GM21723 (cell line): ENCODE results near the gene KCNK7.

Experiments
- ATAC-seq: cut with Tn5 transposase; IDR thresholded peaks from one replicate; pipeline ENCODE4 v1.9.1; 2021; ENCODE audit warnings: mild to moderate bottlenecking, moderate library complexity; ENCODE audit not compliant: unreplicated experiment

Gene KCNK7

GRCh38 chr11:65589444-65590239 lies 6.0 kb downstream of the KCNK7 start:
- no peak for ATAC-seq

DNA sequence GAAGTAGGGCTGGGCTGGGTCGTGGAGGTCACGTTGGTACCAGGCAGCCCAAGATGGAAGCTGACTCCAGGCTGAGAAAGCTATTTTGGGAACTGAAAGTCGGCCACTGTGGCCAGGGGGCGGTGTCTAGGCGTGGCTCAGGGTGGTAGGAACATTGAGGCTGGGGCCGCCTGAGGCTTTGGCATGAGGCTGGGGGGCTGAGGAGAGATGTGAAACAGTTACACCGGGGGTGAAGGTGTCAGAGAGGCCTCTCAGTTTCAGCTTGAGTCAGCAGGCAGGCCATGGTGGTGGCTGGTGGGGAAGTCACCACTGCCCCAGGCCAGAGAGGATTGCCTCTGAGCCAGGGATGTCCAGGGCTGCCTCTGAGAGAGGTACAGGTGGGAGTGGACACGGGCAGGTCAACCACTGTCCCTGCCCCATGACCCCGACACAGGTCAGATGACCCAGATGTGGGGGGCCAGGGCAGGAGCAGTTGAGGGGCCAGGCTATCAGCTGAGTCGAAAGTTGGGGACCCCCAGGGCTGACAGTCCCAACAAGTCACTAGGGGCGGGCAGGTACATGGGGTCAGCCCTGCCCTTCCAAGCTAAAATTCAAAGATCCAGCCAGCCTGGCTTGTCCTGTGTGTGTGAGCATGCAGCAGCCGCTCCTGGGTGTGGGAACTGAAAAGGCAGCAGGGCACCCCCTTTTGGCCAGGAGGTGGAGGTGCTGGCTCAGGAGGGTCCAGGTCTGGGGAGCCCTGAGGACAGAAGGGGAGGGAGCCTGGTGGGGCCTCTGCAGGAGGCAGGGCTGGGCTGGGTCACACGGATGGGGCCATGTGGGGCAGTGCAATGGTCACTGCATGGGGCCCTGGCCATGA lies 7.2 kb downstream of the KCNK7 start:
- peak; percentile 69 for ATAC-seq

- no peak for ATAC-seq
These were observed 8.9 kb downstream of the KCNK7 start for GRCh38 chr11:65586676-65587075.

DNA sequence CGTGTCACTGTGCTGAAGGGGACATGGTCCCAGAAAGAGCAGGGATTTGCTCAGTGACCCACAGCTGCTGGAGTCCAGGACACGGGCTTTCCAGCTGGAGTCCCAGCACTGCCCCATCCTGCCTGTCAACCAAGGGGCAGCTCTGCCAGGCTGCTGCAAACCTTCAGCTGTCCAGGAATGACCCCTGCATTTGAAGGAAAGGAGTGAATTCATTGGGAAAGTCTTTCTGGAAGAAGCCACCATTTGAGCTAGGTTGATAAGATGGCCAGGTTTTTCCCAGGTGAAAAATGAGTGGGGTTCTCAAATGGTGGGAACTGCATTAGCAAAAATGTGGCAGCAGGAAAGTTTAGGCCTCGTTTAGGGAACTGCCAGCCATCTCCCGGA lies 9.4 kb downstream of the KCNK7 start:
- ATAC-seq, result no peak

DNA sequence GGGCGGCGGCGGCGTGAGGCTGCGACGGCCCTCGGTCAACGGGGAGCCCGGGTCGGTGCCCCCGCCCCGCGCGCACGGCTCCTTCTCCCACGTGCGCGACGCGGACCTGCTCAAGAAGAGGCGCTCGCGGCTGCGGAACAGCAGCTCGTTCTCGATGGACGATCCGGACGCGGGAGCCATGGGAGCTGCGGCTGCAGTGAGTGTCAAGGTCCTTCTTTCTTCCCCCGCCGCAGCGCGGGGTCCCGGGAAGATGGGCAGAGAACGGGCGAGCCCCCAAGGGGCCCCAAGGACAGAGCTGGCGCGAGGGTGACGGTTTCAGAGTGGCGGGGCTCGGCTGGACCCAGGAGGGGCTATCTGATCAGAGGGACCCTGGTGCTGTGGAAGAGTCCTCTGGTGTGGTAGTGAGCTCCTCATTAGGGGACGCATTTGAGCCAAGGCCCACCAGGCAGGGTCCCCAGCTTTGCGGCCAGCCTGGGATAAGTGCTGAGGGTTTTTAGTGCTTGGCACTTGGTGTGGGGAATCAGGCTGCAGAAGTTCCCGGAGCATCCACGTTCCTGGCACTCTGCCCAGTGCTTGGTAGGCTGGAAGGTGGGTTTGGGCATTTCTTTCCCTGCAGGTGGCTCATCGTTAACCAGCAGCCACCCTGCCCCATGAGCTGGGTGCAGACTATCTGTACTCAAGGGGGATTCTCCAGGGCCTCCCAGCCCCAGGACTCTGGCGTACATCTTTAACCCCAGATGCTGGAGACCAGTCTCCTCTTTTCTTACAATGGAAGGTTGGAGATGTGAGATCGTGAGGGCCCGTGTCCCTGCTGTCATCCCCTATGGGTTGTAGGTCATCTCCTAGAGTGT lies 10.0 kb downstream of the KCNK7 start:
- ATAC-seq, result no peak

DNA sequence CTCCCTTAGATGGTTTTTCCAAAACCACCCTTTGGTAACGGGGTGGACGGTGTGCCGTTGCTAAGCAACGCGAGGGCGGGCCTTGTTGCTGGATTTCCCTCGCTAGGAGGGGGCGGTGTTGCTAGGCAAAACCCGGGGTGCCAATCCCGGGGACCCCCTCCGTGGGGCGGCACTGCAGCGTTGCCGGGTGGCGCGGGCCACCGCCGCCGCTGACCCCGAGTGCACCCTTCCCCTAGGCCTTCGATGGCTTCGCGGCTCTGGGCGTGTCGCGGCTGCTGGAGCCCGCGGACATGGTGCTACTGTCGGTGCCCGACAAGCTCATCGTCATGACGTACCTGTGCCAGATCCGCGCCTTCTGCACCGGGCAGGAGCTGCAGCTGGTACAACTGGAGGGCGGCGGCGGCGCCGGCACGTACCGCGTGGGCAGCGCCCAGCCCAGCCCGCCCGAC lies 10.9 kb downstream of the KCNK7 start:
- ATAC-seq, result no peak

DNA sequence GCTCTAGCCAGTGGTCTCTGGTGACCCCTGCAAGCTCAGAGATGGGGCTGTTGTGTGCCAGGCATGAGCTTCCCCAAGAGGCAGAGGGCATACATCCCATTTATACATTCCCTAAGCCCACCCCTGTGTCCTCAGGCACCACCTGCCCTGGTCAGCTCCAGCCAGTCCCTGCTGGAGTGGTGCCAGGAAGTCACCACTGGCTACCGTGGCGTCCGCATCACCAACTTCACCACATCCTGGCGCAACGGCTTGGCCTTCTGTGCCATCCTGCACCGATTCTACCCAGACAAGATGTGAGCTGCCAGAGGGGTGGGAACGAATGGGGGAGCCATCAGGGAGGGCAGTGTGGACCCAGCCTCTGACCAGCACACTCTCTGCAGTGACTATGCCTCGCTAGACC lies 11.5 kb downstream of the KCNK7 start:
- no peak for ATAC-seq

DNA sequence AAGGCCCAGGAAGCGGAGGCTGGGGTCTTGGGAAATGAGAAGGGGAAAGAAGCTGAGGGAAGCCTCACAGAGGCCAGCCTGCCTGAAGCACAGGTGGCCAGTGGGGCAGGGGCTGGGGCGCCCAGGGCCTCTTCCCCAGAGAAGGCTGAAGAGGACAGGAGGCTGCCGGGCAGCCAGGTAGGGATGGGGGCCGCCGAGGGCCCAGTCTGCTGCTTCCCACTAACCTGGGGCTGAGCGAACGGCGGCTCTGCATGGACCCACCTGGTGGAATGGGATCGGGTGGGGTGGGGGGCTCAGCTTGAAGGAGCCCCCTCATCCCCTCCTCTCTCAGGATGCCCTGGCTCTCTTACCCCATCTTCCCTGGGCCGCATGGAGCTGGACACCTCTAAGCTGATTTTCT lies 12.0 kb downstream of the KCNK7 start:
- no peak for ATAC-seq

DNA sequence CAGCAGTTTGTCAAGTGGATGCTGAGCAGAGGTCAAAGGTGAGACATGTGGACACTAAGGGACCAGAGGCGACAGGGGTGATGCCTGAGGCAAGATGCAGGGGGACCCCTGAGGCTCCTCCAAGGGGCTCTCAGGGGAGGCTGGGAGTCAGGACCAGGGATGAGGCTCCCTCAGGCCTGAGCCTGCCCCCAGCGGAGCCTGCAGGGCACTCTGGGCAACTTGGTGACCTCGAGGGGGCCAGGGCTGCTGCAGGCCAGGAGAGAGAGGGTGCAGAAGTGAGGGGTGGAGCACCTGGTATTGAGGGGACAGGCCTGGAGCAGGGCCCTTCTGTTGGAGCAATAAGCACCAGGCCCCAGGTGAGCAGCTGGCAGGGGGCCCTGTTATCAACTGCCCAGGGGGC lies 13.7 kb downstream of the KCNK7 start:
- no peak for ATAC-seq

GRCh38 chr11:65580756-65581155 lies 14.8 kb downstream of the KCNK7 start:
- no peak for ATAC-seq

- ATAC-seq, result no peak
These were observed 15.4 kb downstream of the KCNK7 start for GRCh38 chr11:65580031-65580692.

DNA sequence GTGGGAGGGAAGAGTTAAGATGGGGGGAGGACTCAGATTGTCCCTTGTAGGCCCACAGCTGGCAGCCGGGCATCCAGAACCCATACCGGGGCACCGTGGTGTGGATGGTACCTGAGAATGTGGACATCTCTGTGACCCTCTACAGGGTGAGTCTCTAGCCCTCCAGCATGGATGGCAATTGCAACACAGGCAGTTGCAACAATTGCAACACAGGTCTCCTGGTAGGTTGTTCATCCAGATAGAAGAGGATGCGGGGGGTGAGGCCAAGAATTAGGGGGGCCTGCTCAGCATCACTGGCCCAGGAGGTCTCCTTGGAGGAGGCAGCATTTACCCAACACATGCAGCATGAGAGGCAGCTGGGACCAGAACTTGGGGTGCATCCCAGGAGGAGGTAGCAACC lies 16.3 kb downstream of the KCNK7 start:
- ATAC-seq, result no peak

DNA sequence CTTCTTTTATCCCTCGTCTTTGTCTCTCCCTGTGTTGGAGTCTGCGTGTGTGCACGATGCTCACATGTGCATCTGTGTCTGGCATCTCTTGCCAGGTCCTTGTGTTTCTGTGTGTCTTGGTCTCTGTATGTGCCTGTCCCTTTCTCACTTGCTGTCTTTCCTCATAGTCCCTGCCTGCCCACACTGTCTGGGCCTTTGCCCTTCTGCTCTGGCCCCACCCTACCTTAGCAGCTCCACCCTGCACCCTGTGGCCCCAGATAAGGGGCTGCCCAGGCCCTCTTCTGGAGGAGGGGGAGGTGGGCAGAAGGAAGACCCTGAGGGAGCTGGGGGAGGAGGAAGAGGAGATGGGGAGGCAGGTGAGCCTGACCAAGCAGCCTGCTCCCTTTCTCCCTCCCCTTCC lies 16.9 kb downstream of the KCNK7 start:
- ATAC-seq, result no peak

- no peak for ATAC-seq
These were observed 17.5 kb downstream of the KCNK7 start for GRCh38 chr11:65578134-65578533.

- no peak for ATAC-seq
These were observed 17.9 kb downstream of the KCNK7 start for GRCh38 chr11:65577756-65578109.

GRCh38 chr11:65576867-65577755 lies 18.5 kb downstream of the KCNK7 start:
- no peak for ATAC-seq

- ATAC-seq, result no peak
These were observed 19.3 kb downstream of the KCNK7 start for GRCh38 chr11:65576232-65576866.

DNA sequence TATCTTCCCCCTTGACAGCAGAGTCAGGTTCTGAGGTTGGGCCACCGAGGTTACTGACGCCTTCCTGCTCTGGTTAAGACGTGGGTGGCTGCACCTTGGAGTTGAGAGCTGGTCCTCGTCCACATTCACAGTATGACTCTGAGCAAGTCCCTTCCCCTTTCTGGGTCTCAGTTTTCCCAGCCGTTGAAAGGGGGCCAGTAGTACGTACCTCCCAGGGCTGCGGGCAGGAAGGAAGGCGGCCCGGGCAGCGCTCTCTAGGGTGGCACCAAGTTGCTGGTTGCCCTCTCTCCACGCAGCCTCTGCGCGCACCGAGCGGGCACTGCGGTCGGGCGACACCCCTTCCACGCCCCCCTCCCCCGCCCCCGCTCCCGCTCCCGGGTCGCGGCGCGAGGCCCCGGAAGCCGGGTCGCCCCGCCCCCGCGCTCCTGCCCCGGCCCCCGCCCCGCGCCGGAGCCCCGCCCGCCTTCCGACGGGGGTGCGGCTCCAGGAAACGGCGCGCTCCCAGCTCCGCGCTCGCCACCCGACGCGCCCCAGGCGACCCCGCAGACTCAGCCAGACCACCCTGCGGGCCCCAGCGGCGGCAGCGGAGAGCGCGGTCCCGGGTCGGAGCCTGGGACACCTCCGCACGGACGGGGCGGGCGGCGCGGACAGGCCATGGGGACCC lies 19.9 kb downstream of the KCNK7 start, which contains the start of gene EHBP1L1:
EHBP1L1 (plus strand) TSS at position 486 of the 664 bp plus-strand sequence. CDS start 250 bp downstream, outside the sequence.
- ATAC-seq, result peak; percentile 27
